ENCODE measurements around the gene DNMBP.
A peak's percentile ranks its signal among the peaks of the same experiment; 100 is the strongest.
"Not testable (repeated sequence)": the region's sequence is repeated elsewhere in the genome, so short reads cannot be mapped to it uniquely, and the experiment has no call there.

Gene DNMBP

DNA sequence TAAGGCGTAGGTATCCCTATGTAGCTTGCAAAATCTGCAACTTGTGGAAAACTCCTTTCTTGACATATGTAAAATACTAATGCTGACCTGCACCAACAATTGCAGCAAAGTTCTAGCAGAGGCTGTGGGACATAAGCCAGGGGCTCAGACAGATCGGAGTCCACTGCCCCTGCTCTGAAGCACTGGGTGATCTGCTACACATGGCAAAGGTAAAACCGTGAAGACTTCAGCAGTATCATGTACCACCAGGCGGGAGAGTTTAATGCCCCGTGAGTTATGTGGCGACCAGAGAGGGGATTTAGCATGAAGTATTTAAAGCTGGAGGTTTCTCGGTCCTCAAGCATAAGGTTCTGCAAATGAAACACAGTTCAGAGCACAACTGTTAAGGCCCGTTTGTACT, 150.9 kb downstream of the DNMBP start:
- no peak for DNase-seq
- Mint-ChIP-seq H3K4me1 (no peaks in the 10 kb centered on the region), H3K4me3 (no peak overlapping the region), H3K27ac (no peak overlapping the region), H3K27me3 (peaks cover 28% of the 10 kb centered on the region), H3K9me3 (no peaks in the 10 kb centered on the region)
- no peak for ATAC-seq

DNA sequence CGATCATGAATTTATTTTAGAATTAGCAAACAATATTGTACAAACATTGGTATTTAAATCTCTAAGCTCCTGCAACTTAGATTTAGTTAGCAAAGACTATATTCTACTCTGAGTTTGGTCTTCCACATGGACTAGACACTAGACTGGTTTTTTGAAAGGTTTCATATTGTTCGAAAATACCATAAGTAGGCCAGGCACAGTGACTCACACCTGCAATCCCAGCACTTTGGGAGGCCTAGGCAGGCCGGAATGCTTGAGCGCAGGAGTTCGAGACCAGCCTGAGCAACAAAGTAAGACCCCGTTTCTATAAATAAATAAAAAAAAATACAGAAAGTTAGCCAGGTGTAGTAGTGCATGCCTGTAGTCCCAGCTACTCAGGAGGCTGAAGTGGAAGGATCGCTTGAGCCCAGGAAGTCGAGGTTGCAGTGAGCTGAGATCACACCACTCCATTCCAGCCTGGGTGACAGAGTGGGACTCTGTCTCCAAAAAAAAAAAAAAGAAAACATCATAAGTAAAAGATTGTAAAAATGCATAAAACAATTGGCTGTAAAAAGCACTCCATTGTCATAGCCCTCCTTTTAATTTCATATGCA, 154.2 kb downstream of the DNMBP start:
- Mint-ChIP-seq H3K4me3 (no peak overlapping the region), H3K27ac (no peak overlapping the region), H3K27me3 (peaks cover 8% of the 10 kb centered on the region), H3K4me1 (no peaks in the 10 kb centered on the region), H3K9me3 (no peaks in the 10 kb centered on the region)
- no peak for DNase-seq
- no peak for ATAC-seq

DNA sequence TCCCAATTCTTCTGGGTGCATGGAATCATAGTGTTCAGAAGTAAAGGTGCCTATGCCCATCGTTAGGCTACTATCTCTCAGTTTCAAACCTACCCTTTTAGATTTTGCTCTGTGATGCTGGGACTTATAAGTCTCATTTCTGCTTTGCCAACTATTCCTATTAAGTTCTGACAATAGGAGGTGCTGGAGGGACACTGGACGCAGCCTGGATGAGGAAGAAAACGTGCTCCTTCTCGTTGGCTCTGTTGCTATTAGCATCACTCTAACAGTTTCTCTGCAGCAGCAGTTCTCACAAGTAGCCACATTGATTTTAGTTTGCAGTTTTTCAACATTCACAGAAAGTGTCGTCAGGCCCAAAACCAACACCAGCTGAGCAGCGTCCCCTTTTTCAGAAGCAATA, 154.9 kb downstream of the DNMBP start:
- ATAC-seq (no peak), DNase-seq (no peak)
- no peaks in the 10 kb centered on the region for H3K4me1 Mint-ChIP-seq
- H3K9me3 Mint-ChIP-seq = no peaks in the 10 kb centered on the region
- no peak overlapping the region for H3K4me3 Mint-ChIP-seq
- no peak overlapping the region for H3K27ac Mint-ChIP-seq
- peaks cover 8% of the 10 kb centered on the region for H3K27me3 Mint-ChIP-seq

DNA sequence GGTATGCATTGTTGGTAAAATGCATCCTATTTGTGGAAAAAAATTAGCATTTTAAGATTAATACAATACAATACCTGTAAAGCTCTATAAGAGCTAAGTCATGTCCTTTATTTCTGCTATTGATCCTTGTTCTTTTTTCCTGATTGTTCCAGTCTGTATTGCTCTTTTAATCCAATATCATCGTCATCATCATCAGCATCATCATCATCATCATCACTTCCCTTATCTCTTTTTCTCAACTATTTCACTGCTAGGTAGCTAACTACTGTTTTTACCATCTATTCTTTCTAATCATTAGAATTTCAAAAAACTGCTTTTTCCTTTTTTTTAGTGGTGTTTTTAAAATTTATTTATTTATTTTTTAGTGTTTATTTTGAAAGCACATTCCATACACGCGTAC, 156.1 kb downstream of the DNMBP start:
- peaks cover 8% of the 10 kb centered on the region for H3K27me3 Mint-ChIP-seq
- H3K4me1 Mint-ChIP-seq = no peaks in the 10 kb centered on the region
- no peaks in the 10 kb centered on the region for H3K9me3 Mint-ChIP-seq
- DNase-seq (no peak), ATAC-seq (no peak)
- H3K27ac Mint-ChIP-seq = no peak overlapping the region
- no peak overlapping the region for H3K4me3 Mint-ChIP-seq

DNA sequence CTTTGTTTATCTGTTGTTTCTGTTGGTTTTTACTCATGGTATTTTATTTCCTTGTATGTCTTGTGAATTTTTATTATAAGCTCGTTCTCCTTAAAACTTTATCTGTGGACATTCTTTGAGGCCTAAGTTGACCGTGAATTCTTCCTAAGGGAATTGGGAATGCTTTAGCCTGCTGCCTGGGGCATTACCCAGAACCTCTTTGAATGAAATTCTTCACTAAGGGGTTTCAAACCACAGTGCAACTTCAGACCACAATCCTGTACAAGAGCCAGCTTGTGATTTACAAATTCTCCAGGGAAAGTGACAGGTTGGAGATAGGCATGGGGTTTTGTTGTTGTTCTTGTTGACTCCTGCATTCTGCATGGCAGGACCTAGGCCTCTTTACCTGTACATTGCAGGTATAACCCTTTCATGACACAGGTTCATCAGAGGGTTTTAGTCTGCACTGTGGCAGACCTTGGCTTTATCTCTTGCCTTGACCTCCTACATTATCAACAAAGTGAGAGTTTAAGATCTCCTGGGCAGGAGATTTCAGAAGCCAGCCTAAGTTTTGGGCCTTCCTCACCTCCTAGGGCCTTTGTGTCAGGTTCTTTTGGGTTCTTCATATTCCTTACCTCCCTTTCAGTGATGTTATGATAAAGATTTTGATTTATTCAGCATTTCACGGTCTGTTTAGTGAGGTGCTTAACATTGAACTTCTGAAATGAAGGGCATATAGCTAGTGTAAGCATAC, 157.1 kb downstream of the DNMBP start:
- Mint-ChIP-seq H3K4me3 (no peak overlapping the region), H3K9me3 (no peaks in the 10 kb centered on the region), H3K4me1 (no peaks in the 10 kb centered on the region), H3K27me3 (peaks cover 3% of the 10 kb centered on the region), H3K27ac (no peak overlapping the region)
- ATAC-seq (no peak), DNase-seq (no peak)

DNA sequence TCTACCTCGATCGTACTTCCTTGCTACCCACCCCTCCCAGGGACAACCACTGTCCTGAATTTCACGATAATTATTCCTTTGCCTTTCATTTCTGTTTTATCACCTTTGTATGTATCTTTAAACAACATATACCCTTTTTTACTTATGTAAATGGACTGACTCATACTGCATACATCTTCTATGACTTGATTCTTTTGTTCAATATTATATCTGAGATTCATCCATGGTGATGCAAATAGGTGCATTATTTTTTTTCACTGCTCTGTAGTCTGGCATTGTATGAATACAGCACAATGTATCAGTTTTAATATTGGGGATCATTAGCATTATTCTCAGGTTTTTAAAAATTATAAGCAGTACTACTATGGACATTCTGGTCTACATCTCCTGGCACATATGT, 157.9 kb downstream of the DNMBP start:
- ATAC-seq = no peak
- H3K4me1 Mint-ChIP-seq = no peaks in the 10 kb centered on the region
- H3K27me3 Mint-ChIP-seq = no peaks in the 10 kb centered on the region
- DNase-seq = no peak
- H3K9me3 Mint-ChIP-seq = no peaks in the 10 kb centered on the region
- H3K4me3 Mint-ChIP-seq = no peak overlapping the region
- no peak overlapping the region for H3K27ac Mint-ChIP-seq

DNA sequence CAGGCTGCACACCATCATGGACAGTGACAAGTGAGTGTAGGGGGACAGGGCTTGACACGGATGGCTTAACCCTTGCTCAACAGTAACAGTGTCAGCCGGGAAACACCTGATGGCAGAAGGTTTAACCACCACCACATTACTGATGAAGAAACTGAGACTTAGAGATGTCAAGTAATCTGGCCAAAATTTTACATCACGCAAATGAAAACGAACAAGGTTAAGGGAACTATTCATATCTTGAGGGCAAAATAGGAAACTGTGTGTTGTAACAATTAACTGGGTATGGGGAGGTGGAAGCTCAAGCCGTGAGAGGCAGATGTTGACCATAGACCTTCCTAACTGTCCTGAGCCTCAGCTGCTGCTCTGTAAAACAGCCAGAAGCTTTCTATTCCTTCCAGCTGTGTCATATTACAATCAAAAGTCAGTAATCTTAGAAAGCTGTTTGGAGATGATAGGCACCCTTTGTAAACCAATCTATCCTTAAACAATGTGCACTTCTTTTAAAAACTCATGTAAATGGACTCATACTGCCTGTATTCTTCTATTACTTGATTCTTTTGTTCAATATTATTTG, 158.9 kb downstream of the DNMBP start:
- Mint-ChIP-seq H3K27me3 (no peaks in the 10 kb centered on the region), H3K27ac (no peak overlapping the region), H3K4me3 (no peak overlapping the region), H3K4me1 (peaks cover 7% of the 10 kb centered on the region), H3K9me3 (no peaks in the 10 kb centered on the region)
- DNase-seq = no peak
- no peak for ATAC-seq

DNA sequence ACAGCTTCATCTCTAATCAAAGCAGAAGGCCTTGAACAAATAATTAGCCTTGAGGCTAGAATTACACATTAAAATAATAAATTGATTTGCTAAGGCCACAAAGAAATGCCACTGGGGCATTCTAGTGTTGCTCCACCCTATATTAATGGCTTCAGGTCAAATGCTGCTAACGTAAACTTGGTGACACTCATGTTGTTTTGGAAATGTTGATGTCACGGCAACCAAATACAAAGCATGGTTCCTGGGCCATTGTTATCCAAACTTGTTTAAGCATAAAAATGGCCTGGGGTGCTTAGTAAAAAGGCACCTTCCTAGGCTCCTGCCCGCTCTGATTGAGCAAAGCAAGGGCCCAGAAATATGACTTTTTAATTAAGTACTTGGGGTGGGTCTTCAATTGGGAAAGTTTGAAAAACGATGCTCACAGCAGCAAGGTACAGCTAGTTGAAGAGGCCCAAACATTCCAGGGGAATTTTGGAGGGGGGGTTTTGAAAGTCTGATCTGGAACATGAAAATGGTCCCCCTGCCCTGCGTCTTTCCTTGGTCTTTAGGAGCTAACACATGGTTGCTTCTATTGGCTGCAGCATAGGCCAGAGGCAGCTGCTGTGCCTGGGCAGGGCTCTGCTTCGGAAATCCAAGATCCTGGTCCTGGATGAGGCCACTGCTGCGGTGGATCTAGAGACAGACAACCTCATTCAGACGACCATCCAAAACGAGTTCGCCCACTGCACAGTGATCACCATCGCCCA, 159.6 kb downstream of the DNMBP start:
- Mint-ChIP-seq H3K4me3 (no peak overlapping the region), H3K27me3 (no peaks in the 10 kb centered on the region), H3K9me3 (no peaks in the 10 kb centered on the region), H3K4me1 (peaks cover 11% of the 10 kb centered on the region), H3K27ac (no peak overlapping the region)
- ATAC-seq (no peak), DNase-seq (no peak)

DNA sequence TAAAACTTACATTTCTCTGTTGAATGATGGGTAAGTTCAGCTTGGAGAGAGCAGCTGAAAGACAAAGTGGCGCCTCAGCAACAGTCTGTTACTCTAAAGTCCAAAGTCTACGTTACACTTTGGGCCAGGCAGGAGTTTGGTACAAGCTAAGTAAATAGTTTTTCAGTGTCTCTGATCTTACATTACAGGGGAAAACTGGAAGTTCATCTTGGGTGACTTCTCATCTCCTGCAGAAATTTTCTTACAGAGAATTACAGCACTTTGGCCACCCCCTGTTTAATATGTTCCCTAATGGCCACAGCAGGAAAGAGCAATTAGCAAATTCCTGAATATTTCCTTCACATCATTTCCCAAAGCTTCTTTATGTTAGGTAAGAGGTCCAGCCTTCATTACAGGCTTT, 160.2 kb downstream of the DNMBP start:
- H3K27ac Mint-ChIP-seq = no peak overlapping the region
- H3K4me3 Mint-ChIP-seq = no peak overlapping the region
- H3K27me3 Mint-ChIP-seq = no peaks in the 10 kb centered on the region

DNA sequence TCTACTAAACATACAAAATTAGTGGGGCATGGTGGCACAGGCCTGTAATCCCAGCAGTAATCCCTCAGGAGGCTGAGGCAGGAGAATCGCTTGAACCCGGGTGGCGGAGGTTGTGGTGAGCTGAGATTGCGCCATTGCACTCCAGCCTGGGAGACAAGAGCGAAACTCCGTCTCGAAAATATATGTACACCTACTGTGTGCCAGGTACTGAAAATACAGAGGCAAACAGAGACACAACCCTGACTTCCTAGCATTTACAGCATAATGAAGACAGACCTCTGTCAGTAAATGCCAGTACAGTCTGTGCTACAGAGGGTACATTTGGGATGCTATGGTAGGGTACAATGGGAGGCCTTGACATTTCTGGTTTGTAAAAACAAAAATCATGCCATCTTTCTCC, 160.7 kb downstream of the DNMBP start:
- no peak overlapping the region for H3K4me3 Mint-ChIP-seq
- no peak for ATAC-seq
- DNase-seq = no peak
- peaks cover 11% of the 10 kb centered on the region for H3K4me1 Mint-ChIP-seq
- H3K27ac Mint-ChIP-seq = no peak overlapping the region
- no peaks in the 10 kb centered on the region for H3K9me3 Mint-ChIP-seq
- H3K27me3 Mint-ChIP-seq = no peaks in the 10 kb centered on the region

More for the DNA sequence above, 160.2 kb downstream of the DNMBP start:
- H3K4me1 Mint-ChIP-seq = peaks cover 11% of the 10 kb centered on the region
- DNase-seq = no peak
- ATAC-seq = no peak
- no peaks in the 10 kb centered on the region for H3K9me3 Mint-ChIP-seq

DNA sequence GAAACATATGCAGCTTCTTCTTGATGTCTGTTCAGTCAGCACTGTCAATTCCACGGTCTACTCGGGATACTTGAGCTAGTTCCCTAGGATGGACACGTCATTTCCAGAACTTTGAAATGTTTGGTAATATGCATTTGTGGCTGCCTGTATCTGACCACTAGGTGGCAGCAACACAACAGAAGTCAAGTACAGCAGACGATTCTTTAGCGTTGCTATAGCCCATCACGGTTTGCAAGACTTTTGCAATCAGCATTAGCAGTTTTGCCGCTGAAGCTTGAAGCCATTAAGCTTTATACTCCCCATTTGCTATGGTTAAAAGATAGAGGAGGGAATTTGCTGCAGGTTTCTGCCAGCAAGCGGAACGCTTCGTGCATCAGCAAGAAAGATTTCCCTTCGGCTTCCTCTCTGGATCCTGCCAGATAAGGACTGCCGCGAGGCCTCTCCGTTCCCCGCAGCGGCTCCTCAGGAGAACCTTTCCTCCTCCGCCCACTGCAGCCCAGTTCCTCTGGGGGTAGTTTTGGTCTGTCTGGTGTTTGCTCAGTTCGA, 163.8 kb downstream of the DNMBP start:
- peak overlapping the region in 1 of 2 donors; percentile 22 for H3K27ac Mint-ChIP-seq
- DNase-seq (peak; percentile 65 to 70), ATAC-seq (peak; percentile 89)
- peaks cover 11% of the 10 kb centered on the region for H3K4me1 Mint-ChIP-seq
- H3K27me3 Mint-ChIP-seq = no peaks in the 10 kb centered on the region
- H3K4me3 Mint-ChIP-seq = peak overlapping the region; percentile 10 to 22
- no peaks in the 10 kb centered on the region for H3K9me3 Mint-ChIP-seq

DNA sequence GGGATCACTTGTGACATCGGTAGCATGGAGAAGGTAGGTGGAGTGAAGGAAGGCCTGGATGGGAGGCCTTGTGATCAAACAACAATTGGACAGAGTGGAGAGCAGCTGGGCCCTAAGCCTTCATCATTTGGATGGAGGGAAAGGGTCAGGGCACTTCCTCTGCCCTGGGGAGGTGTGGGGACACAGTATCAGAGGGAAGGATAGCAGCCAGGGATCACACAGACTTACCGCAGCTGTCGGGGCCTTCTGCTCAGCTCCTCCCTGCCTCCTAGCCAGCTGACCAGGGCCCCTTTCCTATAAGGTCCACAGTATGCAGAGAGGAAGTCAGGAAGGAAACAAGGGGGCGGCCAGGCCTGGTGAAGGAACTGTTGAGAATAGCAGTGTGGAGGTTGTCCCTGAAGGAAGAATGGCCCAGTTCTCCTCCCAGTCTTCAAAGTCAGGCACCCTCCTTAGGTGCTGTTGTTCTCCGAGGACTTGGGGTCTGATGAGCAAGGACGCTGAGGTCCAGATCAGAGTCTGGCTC, 165.3 kb downstream of the DNMBP start:
- Mint-ChIP-seq H3K27me3 (no peaks in the 10 kb centered on the region), H3K4me1 (peaks cover 11% of the 10 kb centered on the region), H3K4me3 (no peak overlapping the region), H3K27ac (peak overlapping the region in 1 of 2 donors; percentile 69), H3K9me3 (no peaks in the 10 kb centered on the region)
- ATAC-seq (no peak), DNase-seq (no peak)

DNA sequence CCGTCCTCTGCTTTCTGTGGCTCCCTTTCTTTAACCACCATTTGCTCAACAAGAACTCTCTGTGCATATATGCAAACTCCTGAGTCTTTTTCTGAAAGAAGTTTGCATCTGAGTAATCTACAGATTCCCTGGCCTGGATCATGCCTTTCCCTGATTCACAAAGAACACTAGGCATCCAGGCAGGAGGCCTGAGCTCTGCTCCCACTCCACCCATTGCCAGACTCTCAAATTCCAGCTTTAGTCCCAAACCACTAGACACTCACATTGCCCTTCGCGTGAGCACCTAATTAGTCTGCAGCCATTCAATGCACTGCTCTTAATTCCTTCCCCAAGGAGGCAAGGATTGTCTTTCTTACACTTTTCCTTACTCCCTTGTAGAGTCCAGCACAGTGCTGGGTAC, 166.4 kb downstream of the DNMBP start:
- DNase-seq (no peak), ATAC-seq (no peak)
- no peak overlapping the region for H3K27ac Mint-ChIP-seq
- no peaks in the 10 kb centered on the region for H3K27me3 Mint-ChIP-seq
- no peak overlapping the region for H3K4me3 Mint-ChIP-seq
- H3K9me3 Mint-ChIP-seq = no peaks in the 10 kb centered on the region
- peaks cover 11% of the 10 kb centered on the region for H3K4me1 Mint-ChIP-seq

DNA sequence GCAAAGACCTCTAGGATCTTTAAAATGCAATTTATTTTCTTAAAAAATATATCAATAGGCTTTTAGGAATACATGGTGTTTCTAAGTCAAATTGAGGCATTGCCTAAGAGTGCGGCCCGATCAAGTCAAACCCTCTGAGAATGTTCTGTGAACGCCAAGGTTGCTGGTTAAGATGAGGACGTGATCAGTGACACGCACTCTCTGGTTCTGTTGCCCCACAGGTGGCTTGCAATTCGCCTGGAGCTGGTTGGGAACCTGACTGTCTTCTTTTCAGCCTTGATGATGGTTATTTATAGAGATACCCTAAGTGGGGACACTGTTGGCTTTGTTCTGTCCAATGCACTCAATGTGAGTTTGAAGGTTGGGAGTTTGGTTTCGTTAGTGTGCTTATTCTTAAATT, 168.0 kb downstream of the DNMBP start:
- H3K4me1 Mint-ChIP-seq = peaks cover 11% of the 10 kb centered on the region
- no peaks in the 10 kb centered on the region for H3K9me3 Mint-ChIP-seq
- H3K27ac Mint-ChIP-seq = no peak overlapping the region
- ATAC-seq = no peak
- DNase-seq = no peak
- H3K27me3 Mint-ChIP-seq = no peaks in the 10 kb centered on the region
- no peak overlapping the region for H3K4me3 Mint-ChIP-seq

DNA sequence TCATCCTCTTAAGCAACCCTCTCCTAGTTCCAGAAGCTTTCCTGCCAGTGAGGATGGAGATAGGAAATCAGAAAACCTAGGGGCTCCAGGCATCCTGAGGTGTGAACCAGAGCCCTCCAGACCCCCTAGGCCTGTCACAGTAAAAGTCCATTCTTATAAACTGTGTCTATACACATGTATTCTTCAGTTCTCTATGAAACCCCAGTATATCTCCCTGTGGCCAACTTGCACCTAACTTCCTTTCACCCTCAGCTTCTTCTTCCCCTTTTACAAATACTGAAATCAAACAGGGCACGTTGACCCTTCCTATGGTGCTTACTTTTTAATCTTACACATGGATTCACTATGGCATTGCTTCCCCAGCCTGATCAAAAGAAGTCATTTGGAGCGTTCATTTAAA, 168.9 kb downstream of the DNMBP start:
- not testable (repeated sequence) for H3K27me3 Mint-ChIP-seq, H3K4me3 Mint-ChIP-seq, H3K4me1 Mint-ChIP-seq, ATAC-seq, H3K9me3 Mint-ChIP-seq, H3K27ac Mint-ChIP-seq, DNase-seq

DNA sequence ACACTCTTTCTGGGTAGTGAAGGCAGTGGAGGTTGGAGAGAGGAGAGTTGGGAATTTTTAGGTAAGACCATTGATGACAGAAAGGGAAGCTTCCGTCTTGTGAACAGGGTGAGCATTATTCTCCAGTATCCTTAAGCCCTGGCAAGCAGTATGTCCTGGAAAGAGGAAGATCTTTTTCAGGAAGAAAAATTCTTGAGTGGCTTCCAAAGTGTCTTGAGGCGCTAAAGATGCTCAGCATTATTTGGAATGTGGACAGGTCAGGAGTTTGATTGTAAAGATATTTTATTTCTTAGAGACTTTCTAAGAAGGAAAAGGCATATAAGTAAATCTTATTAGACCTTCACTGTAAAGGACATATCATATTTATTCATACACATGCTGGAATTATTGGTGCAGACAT, 173.0 kb downstream of the DNMBP start:
- Mint-ChIP-seq H3K4me1 (no peaks in the 10 kb centered on the region), H3K4me3 (no peak overlapping the region), H3K27ac (no peak overlapping the region), H3K27me3 (no peaks in the 10 kb centered on the region), H3K9me3 (no peaks in the 10 kb centered on the region)
- DNase-seq = no peak
- no peak for ATAC-seq
